ENCODE data around the gene PRDM8.
"Not testable (repeated sequence)": the region's sequence is repeated elsewhere in the genome, so short reads cannot be mapped to it uniquely, and the experiment has no call there.

PRDM8 gene

DNA sequence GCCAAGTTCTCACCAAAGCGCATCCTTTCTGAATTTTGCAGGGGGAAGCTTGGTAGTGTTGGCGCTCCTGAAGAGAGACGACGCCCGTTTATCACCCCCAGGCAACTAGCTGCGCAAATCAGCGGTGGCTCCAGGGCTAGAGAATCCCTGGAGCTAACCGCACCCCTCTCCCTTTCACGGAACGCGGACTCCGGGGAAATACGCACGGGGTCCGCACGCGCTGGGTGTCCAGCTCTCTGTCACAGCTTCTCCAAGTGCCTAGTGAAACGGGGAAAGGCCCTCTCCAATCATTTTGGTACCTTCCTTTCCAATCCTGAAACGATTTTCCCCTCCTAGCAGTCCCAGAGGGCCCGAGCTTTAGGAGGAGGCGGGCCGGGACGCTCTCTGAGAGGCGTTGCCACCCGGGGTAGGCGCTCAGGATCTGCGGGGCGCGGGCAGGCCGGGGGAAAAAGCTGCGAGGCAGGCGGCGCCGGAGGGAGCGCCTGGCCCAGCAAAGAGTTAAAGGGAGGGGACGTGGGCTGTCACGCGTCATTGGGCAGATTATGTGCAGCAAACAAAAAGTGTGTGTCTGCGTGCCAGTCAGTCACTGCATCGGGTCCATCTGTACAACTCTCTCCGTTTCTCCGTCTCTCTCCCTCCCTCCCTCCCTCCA is at the start of gene PRDM8:
Gene PRDM8, plus strand, starts transcription at position 582 of the 652 bp plus-strand sequence. CDS start 2,578 bp downstream, outside the sequence.
- DNase-seq, result peak; percentile 28

DNA sequence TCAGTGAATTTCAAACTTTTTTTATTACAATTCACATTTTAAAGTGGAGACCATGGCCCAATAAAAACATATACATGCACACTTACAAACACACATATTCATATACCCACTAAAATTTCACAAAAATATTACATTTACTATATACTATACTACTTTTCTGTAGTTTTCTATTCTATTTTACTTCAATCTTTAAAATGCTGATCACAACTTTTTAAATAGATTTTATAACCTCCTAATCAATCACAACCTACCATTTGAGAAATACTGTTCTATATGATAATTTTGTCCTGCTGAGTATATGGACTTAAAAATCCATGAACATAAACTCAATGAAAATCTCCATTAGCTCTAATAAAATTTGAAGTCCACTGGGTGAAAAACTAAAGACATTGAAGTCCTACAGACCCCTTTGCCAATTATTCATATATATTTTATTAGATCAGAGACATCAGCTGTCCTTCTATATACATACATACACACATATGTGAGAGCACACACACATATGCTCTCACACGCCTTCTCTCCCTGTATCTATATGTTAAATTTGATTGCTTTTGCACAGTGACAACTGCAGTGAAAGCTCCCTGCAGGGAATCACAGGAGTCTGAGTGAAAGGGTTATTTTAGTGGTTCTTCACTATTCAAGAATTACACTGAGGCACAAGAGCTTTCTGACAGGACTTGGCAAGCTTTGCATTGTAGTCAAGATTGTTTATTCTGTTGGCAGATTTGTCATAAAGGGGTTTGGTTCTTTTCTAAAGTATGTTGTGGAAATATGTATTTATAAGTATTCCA is 46.7 kb upstream of the PRDM8 start:
- DNase-seq, result no peak

DNA sequence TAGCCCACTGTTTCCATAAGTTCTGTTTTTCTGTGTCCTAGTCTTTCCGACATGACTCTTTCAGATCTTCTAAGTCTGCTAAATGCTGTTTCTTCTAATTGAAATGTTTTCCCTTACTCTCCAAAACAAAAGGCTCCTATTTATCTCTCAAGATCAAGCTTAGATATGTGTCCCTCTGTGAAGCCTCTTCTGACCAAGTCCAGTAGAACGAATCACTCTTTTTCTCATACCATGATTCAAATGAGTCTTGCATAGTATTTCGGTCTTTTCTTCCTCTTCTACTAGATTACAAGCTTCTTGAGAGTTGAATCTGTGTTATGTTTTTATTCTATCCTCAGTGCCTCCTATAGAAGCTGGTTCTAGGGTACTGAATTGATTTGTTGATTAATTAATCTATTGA is 45.3 kb upstream of the PRDM8 start:
- DNase-seq, result no peak

DNA sequence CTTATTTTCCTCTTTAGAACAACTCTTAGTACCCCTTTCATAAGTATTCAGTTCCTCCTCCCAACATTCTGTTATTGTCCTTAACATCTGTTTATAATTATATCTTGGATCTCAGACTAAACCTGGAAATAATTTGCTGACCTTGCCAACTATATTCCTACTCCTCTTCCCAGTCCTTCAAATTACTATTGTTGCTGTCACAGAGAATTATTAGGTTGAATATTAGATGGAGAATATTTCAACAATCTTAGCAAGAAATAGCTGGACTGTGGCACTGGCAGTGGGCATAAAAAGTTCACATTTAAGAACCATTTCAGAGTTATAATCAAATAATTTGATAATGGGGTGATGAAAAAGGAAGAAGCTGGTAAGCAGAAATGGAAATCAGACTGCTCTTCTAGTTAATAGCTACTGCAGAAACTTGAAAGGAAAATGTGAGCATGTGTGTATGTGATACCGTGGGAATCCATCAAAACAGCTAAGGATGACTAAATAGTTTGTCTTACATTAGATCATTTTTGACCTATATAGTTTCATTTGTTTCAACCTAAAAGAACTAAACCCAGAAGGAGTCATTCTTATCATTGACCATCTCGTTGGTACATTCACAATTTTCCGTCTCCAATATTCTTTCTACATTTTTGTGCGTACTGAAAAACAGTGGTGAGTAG is 43.3 kb upstream of the PRDM8 start:
- no peak for DNase-seq

DNA sequence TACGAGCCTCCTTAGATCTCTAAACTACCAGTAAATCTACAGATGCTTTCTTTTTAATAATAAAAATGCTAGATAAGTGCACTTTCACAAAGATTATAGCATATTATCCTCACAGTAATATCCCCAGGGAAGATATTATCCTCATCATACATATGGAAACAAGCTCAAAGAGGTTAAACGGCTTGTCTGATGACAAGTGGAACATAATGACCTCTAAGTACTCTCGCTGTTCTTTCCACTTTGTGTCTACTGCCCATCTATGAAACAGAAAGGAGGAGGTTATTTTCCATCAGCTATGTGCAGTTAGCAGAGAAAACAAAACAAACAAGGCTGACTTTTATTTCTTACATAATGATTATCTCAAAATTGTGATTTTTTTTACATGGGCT is 42.8 kb upstream of the PRDM8 start:
- DNase-seq, result peak; percentile 9

DNA sequence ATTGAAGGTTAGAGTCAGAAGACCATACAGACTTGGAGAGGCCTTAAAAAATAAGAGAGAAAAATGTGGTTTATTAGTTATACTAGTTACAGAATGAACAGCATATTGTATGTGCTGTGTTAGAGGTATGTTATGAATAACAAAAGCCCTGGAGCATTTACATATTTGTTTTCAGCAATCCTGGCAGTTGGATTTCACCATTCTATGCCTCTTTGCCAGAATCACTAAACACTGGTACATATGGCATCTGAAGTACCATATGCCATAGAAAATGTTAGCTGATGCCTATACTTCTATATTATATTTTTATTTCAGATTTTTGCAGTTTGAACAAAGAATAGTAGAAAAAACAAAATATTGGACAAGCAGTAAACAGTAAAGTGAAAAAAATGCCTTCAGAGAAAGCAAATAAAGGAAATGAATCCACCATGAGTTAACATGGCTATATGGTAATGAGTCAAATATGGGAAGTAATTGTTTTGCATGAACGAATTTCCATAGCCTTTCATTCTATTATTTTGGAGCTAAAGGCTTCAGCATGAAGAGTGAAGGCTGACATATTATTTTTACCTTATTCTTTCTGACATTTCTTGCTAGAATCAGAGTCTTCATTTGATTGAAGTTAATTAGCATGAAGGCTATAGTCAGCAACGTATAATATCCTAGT is 41.9 kb upstream of the PRDM8 start:
- DNase-seq, result no peak

DNA sequence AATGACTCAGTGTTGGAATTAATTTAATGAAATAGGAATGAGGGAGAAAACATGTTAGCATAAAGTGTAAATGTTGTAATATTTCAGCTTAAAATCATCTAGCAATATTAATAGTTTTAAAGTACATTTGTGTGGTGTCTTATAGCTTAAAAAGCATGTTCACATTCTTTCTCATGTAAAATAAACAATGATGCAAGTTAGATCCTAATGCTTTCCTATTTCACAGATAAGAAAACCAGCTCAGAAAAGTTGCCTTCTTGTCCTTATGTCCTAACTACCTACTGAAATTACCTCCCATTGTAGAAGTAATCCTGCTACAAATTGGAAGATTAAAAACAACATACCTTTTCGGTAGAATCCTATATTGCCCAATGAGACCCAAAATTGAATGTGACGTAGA is 40.9 kb upstream of the PRDM8 start:
- no peak for DNase-seq

DNA sequence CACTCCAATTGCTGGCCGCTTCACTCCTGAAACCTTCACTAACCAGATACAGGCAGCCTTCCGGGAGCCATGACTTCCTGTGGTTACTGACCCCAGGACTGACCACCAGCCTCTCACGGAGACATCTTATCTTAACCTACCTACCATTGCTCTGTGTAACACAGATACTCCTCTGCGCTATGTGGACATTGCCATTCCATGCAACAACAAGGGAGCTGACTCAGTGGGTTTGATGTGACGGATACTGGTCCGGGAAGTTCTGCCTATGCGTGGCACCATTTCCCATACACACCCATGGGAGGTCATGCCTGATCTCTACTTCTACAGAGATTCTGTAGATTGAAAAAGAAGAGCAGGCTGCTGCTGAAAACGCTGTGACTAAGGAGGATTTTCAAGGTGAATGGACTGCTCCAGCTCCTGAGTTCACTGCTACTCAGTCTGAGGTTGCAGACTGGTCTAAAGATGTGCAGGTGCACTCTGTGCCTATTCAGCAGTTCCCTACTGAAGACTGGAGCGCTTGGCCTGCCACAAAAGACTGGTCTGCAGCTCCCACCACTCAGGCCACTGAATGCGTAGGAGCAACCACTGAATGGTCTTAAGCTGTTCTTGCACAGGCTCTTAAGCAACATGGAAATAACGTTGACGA is 35.8 kb upstream of the PRDM8 start:
- no peak for DNase-seq

DNA sequence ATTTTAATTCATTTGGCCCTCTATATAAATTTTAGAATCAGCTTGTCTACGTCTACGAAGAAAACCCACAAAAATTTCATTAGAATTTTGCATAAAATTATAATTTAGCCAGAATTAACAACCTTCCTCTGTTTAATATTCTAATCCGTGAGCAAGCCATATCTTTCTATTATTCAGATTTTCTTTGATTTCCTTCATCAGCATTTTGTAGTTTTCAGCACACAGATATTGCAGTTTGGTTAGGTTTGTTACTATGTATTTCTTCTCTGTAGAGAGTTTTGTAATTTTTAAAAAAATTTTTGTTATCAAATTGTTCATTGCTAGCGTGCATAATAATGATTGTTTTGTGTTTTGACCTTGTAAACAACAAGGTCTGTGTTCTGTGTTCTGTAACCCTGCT is 34.9 kb upstream of the PRDM8 start:
- DNase-seq, result no peak

DNA sequence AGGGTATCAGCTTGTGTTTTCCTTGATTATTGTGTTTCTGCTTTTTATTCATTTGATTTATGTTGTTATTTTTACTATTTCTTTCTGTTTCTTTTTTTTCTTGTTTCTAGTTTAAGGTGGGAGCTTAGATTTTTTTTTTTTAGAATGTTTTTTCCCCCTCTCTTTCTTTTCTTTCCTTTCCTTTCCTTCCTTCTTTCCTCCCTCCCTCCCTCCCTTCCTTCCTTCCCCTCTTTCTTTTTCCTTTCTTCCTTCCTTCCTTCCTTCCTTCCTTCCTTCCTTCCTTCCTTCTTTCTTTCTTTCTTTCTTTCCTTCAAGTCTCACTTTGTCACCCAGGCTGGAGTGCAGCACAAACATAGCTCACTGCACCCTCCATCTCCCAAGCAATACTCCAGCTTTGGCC is 31.4 kb upstream of the PRDM8 start:
- DNase-seq, result no peak

DNA sequence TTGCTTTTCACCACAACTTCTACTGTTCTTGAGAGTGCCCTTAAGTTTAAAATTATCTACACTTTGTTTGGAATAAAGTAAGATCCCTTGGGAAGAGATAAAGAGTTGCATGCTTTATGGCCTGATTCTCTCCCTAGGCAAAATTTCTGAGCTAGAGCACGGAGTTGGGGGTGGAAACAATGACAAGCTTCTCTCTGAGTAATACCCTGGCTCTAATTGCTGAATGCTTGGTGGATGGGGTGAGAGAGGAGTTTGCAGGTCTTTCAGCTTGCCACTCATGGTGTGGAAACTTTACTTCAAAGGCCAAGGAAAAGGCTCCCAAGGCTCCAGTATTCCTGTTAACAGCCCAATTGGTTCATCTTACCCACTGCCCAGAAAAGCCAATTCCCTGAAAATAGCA is 26.1 kb upstream of the PRDM8 start:
- DNase-seq, result no peak

DNA sequence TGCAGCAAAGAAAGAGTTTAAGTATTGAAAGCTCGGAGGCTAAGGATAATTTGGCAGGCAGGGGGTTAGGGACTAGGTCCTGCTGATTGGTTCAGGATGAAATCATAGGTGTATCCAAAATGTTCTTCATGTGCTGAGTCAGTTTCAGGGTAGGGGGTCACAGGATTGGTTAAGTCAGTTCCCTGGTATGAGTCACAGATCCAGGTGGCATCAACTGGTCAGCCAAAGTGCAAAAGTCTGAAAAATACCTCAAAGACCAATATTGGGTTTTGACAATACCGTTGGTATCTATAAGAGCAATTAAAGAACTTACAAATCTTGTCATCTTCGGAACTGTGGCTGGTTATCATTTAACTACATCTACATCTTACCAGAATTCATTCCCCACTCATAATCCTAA is 25.6 kb upstream of the PRDM8 start:
- DNase-seq, result no peak

DNA sequence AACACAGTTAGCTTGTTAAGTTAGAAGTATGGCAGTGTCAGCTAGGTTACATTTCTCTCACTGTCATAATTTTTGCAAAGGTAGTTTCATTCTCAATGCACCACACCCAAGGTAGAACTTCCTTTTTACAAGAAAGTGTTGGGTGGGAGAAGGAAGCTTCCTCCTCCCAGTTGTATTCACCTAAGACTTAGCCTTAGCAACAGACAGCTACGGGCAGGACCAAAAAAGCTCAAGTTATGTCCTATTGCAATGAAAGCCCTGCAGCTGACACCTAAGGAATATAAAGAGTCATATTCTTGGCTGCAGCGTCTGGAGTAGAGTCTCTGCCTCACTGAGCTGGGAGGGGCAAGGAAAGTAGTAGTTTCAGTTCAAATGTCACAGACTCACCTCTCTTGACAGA is 25.1 kb upstream of the PRDM8 start:
- no peak for DNase-seq

DNA sequence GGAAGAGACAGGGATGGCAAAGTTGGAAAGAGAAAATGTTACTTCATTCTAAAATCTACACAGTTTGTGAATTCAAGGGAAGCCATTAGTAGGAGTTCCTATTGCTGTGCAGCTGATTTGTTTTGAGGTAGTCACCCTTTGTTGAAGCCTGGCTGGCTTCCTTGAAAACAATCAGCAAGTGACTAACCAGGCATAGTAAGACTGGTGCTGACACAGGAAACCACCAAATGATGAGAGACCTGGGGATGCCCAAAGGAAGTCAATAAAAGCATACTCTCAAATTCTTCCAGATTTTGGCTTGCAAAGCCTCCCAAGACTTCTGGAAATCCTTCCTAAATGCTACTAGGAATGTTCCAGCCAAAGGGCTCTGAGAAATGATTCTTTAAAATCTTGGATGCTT is 23.9 kb upstream of the PRDM8 start:
- no peak for DNase-seq

DNA sequence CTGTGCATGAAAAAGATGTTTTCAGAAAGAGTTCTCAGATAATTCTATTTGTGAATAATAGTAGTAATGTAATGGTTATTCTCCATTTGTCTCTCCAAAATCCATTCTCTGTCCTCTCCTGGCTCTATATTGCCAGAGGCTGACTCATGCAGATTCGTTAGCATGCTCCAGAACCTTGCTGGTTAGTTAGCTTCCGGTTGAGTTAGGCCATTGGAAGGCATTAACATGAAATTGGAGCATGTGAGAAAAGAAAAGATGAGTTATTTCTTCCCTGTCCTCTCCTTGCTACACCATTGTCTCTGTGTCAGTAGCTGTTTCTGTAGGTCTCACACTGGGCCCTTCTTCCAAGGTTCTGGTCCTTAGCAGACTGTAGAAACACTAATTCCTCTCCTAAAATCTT is 23.5 kb upstream of the PRDM8 start:
- DNase-seq, result no peak

DNA sequence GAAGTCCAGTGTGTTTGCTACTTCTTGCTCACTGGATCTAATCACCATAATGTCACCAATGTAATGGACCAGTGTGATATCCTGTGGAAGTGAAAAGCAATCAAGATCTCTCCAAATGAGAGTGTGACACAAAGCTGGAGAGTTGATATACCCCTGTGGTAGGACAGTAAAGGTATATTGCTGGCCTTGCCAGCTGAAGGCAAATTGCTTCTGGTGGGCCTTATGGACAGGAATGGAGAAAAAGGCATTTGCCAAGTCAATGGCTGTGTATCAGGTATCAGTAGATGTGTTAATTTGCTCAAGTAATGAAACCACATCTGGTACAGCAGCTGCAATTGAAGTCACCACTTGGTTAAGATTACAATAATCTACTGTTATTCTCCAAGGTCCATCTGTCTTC is 19.5 kb upstream of the PRDM8 start:
- DNase-seq, result not testable (repeated sequence)

DNA sequence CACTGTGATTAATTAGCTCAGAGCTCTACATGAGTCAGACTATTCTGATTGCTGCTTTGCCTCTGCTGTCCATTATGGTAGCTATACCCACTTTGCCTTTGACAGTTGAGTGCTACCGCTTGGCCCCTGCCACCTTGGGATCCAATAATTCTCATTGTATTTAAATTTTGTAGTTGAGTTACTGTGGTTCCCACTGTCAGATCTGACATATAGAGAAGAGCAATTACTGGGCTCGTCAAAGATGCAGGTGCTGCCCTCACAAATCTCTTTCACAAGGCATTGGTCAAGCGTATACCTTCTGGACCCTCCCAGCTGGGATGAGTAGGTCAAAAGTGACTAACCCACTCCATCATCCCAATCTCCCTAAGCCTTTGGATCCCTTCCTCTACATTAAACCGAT is 18.3 kb upstream of the PRDM8 start:
- no peak for DNase-seq

DNA sequence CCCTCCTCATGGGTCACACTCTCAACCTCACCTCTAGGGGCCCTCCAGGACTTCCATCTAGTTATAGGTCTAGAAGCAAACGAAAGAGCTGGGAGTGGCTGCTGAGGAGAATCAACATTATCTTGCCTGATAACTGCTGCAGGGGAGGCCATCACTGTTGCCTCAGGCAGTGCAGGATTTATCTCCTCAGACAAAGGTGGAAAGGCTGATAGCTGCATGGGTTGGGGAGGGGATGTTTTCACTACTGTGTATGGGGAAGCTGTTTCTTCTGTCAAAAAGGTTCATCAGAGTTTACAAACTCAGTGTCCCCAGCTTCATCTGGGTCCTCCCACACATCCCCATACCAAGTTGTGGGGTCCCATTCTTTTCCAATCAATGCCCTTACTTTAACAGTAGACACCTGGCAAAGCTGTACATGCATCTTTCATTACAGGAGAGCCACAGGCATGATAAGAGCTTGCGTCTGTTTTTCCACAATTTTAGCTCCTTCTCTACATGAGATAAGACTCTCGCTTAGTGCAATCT is 17.6 kb upstream of the PRDM8 start:
- no peak for DNase-seq

DNA sequence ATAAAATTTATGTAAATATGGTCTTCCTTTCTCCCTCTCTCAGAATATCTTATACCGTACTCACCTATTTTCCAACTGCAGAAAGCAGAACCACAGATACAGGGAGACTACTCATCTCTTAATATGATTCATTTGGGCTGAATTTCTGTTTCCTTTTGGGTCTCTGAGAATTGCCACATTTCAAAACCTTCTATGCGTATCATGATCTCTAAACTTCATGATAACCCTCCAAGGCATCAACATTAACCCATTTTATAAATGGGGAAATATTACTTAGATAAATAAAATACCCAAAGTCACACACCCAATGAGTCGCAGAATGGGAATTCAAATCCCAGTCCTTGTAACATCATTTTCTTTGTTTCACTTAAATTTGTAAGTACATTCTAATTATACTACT is 16.6 kb upstream of the PRDM8 start:
- DNase-seq, result no peak

DNA sequence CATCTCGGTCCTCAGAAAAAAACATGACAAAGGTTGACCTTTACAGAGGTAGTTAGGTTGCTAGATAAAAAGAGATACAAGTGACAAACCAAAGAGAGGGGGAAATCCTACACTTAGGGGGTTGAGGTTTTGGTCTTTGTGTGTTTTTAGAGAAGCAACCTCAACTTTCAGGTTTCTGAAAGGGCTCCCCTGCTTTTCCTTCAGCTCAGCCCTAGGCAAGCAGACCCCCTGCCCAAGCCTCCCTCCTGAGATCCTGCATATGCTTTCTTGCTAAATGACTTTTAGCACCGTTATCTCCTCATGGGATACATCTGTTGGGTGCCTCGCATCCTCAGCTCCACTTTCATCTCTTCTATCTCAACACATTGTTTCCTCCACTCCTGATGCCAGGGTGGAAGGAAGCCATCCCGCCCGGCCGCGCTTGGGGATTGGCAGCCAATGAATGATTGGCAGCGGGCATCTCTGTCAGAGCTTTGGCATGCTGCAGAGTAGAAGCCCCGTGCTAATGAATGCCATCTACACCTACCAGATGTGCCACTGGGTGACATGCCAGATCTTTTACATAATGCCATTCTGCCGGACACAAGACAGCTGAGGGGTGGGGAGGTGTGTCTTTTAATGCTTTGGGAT is 15.0 kb upstream of the PRDM8 start:
- no peak for DNase-seq

DNA sequence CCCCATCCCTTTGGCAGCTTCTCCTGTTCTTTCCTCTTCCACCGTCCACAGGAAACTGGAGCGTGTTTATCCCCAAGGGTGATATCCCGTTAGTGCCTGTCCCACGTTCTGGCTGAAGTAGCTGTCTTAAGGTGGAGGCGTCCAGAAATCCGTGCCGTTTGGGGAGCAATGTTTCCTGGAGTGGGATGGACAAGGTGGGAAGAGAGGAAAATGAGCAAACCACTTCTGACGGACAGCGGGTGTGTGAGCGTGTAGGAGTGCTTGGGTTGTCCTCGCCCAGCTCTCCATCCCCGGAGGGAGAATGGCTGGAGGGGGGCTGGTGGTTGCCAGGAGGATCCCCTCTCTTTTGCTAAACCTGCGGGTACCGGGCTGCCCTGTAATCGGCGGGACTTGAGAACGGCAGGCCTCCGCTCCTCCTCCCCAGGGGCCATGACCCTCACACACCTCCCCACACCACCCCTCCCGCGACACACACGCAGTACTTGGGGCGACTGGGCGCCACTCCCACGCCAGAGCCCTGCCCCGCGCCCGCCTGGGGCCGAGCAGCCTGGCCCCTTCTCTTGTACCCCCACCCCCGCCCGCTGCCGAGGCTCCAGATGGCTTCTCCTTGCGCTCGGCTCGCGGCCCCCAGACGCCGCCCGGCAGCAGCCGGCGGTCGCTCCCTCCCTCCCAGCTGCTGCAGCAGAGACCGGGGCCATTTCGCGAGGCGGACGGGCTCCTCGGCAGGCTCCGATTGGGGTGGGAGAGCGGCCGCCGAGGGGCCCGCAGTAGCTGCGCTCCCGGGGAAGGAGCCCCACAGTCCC is 13.9 kb upstream of the PRDM8 start:
- no peak for DNase-seq

Measured in NCI-H510A treated with DMSO at 0.1 percent for 48 hours (cell line).